Prostate gland (tissue), 2 donors: ENCODE results near the gene UGDH. TPM values are rescaled to one million over a fixed set of nuclear protein-coding genes. Genes with fewer than 3 reads are reported as not detected.
"Not testable (repeated sequence)": the region's sequence is repeated elsewhere in the genome, so short reads cannot be mapped to it uniquely, and the experiment has no call there.

Source experiments
- DNase-seq: peaks from one replicate; pipeline ENCODE4 v3.0.0-alpha.2; 2019; ENCODE audit warnings: low spot score
- H3K27ac ChIP-seq, 2 donors: fragments of 200-600 bp; sonication (generic); 2 replicates each; pipeline ENCODE4 v1.5.1; 2017 to 2019
- H3K27me3 ChIP-seq: fragments of 200-600 bp; sonication (generic); replicated peaks from 2 replicates; pipeline ENCODE4 v1.5.1; 2019; ENCODE audit not compliant: insufficient read depth
- H3K36me3 ChIP-seq, 2 donors: fragments of 200-600 bp; sonication (generic); 1 replicate in 1 of 2; 2 replicates in 1 of 2; pipeline versions ENCODE4 v1.5.1 to v1.8.1; 2017 to 2019
- H3K4me1 ChIP-seq: fragments of 200-600 bp; sonication (generic); replicated peaks from 2 replicates; pipeline ENCODE4 v1.5.1; 2019
- H3K4me3 ChIP-seq, 2 donors: fragments of 200-600 bp; sonication (generic); 2 replicates each; pipeline ENCODE4 v1.5.1; 2017 to 2019
- H3K9me3 ChIP-seq: fragments of 200-600 bp; sonication (generic); 2 replicates; pipeline ENCODE4 v1.5.1; 2017
- POLR2A ChIP-seq: fragments of 450-650 bp; IDR thresholded peaks from one replicate; pipeline ENCODE4 v1.6.1; 2016; ENCODE audit warnings: antibody characterized with exemption, mild to moderate bottlenecking
- POLR2AphosphoS5 ChIP-seq: sonication (generic); formaldehyde crosslinking; IDR thresholded peaks from one replicate; pipeline ENCODE4 v1.6.1; 2017; ENCODE audit warnings: antibody characterized with exemption
- WGBS: methylation state at CpG from one replicate; pipeline ENCODE4 v1.1.5; 2018; 5-methylcytosine and 5-hydroxymethylcytosine counted together
- intact Hi-C: fragments of 100-400 bp; cut with DNase I; formaldehyde crosslinking; loops from one replicate; pipeline ENCODE4 v1.14.2; 2022
- total RNA-seq, 2 donors: library from RNA; depleted of rRNA; stranded (reverse); fragments of >200 nt; gene quantifications; one replicate each; pipeline ENCODE4 v1.1.0, GENCODE V29; 2016
- TF ChIP-seq, protein P1 (sequence below), 4 experiments: fragments of 200-600 bp in 2 of 4; fragments of 450-650 bp in 2 of 4; sonication (generic) in 2 of 4; IDR thresholded peaks; 1 replicate in 3 of 4; 2 replicates in 1 of 4; pipeline ENCODE4 v1.5.1; 2016 to 2019; ENCODE audit warnings: antibody characterized with exemption in 4 of 4, mild to moderate bottlenecking in 2 of 4, moderate library complexity in 2 of 4

Gene UGDH
- total RNA-seq, 2 donors from 2014 or later, result 59.0 to 147 TPM

DNA sequence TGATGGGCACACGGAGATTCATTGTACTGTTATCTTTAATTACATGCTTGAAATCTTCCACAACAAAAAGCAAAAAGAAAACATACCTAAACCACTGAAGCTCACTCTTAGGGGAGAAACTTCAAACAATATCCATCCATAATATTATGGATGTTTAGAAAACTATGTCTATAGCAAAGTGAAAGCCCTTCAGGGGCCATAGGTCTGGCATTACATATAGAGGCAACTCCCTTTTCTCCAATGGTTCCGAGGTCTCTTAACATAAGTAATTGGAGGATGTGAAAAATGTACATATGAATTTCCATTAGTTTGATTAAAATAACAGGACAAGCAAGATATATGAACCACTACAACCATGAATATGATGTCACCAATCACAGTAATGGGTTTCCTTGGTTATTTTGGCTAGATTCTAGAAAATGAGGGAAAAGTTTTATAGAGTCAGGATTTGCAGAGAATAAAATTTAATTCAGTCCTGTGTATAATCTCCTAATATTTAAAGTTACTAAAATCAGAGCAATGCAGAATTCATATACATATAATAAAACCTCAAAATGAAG, 10.8 kb downstream of the UGDH start:
- no peaks in the 10 kb centered on the region for H3K4me1 ChIP-seq
- intact Hi-C loops, result no loop called here
- TF ChIP-seq, protein P1, sequence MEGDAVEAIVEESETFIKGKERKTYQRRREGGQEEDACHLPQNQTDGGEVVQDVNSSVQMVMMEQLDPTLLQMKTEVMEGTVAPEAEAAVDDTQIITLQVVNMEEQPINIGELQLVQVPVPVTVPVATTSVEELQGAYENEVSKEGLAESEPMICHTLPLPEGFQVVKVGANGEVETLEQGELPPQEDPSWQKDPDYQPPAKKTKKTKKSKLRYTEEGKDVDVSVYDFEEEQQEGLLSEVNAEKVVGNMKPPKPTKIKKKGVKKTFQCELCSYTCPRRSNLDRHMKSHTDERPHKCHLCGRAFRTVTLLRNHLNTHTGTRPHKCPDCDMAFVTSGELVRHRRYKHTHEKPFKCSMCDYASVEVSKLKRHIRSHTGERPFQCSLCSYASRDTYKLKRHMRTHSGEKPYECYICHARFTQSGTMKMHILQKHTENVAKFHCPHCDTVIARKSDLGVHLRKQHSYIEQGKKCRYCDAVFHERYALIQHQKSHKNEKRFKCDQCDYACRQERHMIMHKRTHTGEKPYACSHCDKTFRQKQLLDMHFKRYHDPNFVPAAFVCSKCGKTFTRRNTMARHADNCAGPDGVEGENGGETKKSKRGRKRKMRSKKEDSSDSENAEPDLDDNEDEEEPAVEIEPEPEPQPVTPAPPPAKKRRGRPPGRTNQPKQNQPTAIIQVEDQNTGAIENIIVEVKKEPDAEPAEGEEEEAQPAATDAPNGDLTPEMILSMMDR (IDR thresholded peaks at IDR 0.05), result no peak
- TF ChIP-seq POLR2A, result no peak
- no peak for TF ChIP-seq POLR2AphosphoS5
- no peak for DNase-seq
- H3K9me3 ChIP-seq, result no peaks in the 10 kb centered on the region
- 88% methylated on average over 2 of the region's 2 CpGs for WGBS
- H3K4me3 ChIP-seq, result no peak overlapping the region
- peaks cover 0 to 3% of the 10 kb centered on the region in 2 donors for H3K36me3 ChIP-seq
- no peaks in the 10 kb centered on the region for H3K27me3 ChIP-seq
- no peak overlapping the region for H3K27ac ChIP-seq

DNA sequence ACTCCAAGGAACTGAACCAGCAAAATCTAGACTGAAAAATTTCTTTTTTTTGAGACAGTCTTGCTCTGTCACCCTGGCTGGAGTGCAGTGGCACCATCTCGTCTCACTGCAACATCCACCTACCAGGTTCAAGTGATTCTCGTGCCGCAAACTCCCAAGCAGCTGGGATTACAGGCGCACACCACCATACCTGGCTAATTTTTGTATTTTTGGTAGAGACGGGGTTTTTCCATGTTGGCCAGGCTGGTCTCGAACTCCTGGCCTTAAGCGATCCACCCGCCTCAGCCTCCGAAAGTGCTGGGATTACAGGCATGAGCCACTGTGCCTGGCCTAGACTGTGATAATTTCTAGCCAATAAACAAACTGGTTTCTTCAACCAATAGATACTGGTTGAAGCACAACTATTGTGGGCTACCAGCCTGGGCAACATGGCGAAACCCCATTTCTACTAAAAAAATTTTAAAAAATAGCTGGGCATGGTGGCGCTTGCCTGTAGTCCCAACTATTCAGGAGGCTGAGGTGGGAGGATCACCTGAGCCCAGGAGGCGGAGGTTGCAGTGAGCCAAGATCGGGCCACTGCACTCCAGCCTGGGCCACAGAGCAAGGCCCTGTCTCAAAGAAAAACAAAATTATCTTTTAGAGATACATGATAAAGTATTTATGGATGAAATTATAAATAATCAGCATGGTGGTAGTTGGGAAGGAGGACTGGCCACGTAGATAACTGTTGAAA, 11.4 kb downstream of the UGDH start:
- H3K4me1 ChIP-seq, result not testable (repeated sequence)
- 96% methylated on average over 14 of the region's 14 CpGs for WGBS

DNA sequence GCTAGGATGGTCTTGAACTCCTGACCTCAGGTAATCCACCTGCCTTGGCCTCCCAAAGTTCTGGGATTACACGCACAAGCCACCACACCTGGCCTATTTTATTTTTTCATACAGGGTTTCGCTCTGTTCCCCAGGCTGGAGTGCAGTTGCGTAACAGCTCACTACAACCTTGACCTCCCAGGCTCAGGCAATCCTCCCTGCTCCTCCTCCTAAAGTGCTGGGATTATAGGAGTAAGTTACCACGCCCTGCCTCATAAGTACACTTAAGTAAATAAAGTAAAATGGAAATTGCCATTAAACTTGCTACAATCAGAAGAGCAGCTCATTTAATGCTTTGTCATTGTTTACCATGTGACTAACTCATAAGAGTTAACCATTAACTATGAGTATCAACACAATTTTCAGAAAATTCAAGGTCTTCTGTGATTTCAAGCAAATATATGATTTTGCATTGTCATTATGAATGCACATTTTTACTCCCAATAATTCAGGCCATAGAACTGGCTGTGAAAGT, 12.3 kb downstream of the UGDH start:
- Histone ChIP-seq H3K4me3 (no peak overlapping the region), H3K36me3 (peaks cover 0 to 5% of the 10 kb centered on the region in 2 donors), H3K4me1 (no peaks in the 10 kb centered on the region), H3K27me3 (no peaks in the 10 kb centered on the region), H3K9me3 (no peaks in the 10 kb centered on the region), H3K27ac (no peak overlapping the region)
- TF ChIP-seq POLR2A (no peak), POLR2AphosphoS5 (peak; percentile 45)
- WGBS, result 55% methylated on average over 4 of the region's 4 CpGs
- intact Hi-C loops, result no loop called here
- DNase-seq, result peak; percentile 38

More for the DNA sequence above, 11.4 kb downstream of the UGDH start:
- DNase-seq, H3K36me3 ChIP-seq, H3K9me3 ChIP-seq, H3K4me3 ChIP-seq, H3K27ac ChIP-seq, intact Hi-C loops, H3K27me3 ChIP-seq: not testable (repeated sequence)

DNA sequence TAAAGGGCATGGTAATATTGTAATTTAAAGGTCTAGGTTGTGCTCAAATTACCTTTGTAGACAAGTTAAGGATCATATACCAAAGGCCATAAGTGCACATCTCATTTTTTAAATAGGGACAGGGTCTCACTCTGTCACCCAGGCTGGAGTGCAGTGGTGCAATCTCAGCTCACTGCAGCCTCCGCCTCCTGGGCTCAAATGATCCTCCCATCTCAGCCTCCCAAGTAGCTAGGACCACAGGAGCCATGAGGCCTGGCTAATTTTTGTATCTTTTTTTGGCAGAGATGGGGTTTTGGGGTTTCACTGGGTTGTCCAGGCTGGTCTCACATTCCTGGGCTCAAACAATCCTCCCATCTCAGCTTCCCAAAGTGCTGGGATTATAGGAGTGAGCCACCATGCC, 13.0 kb downstream of the UGDH start:
- intact Hi-C loops, result not testable (repeated sequence)
- WGBS, result 100% methylated on average over 1 of the region's 1 CpG

DNA sequence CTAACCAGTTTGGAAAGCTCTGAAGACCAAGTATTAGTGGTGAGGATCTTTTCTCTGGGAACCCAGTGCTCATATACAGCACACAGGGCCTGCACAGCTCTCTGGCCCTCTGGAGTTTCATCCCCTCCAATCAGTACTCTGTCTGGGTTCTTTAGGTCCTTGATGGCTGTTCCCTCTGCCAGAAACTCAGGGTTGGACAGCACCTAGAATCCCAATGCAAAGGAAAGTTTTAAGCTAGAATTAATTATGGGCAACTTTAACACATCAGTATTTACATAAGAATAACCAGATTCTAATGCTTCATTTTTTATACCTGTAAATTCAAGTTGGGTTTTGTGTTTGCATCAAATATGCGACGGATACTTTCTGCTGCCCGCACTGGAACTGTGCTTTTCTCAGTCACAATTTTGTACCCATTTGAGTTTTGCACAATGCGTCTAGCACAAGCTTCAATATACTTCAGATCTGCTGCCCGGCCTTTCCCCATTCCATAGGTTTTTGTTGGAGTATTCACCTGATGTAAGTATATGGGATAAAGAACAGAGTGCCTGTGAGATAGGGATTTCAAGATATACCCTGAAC, 16.8 kb downstream of the UGDH start:
- H3K36me3 ChIP-seq, result peaks cover 9 to 12% of the 10 kb centered on the region in 2 donors
- no peaks in the 10 kb centered on the region for H3K4me1 ChIP-seq
- H3K27ac ChIP-seq, result no peak overlapping the region
- no peak for DNase-seq
- intact Hi-C loops, result no loop called here
- TF ChIP-seq POLR2AphosphoS5 (no peak), POLR2A (no peak)
- TF ChIP-seq, protein P1 (IDR thresholded peaks at IDR 0.05), result no peak
- WGBS, result 96% methylated on average over 5 of the region's 5 CpGs
- no peaks in the 10 kb centered on the region for H3K9me3 ChIP-seq
- no peak overlapping the region for H3K4me3 ChIP-seq
- no peaks in the 10 kb centered on the region for H3K27me3 ChIP-seq

More for the DNA sequence above, 13.0 kb downstream of the UGDH start:
- DNase-seq, H3K9me3 ChIP-seq, H3K4me3 ChIP-seq, H3K27me3 ChIP-seq, H3K27ac ChIP-seq, H3K36me3 ChIP-seq, H3K4me1 ChIP-seq: not testable (repeated sequence)

DNA sequence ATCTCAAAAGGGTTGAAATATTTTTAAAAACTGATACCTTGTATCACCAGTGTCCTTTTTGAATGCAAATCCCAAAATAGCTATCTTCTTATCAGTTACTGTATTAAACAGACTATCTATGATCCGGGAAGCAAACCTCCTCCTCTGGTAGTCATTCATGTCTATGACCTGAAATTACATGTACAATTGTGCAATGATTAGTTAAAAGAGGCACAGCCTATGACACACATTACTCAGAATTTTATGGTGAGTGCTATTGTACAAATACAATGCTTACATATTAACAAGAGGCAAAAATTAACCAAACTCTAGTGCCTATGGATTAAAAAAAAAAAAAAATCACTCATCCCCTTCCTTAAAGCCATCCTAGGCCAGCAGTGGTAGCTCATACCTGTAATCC, 21.7 kb downstream of the UGDH start:
- Histone ChIP-seq H3K27me3 (no peaks in the 10 kb centered on the region), H3K36me3 (peaks cover 12 to 15% of the 10 kb centered on the region in 2 donors), H3K4me3 (no peak overlapping the region), H3K9me3 (no peaks in the 10 kb centered on the region), H3K4me1 (no peaks in the 10 kb centered on the region), H3K27ac (no peak overlapping the region)
- TF ChIP-seq POLR2A (no peak), POLR2AphosphoS5 (no peak)
- TF ChIP-seq, protein P1 (IDR thresholded peaks at IDR 0.05), result no peak
- WGBS, result 94% methylated on average over 1 of the region's 1 CpG
- intact Hi-C loops, result no loop called here
- DNase-seq, result no peak
